Endothelial cell of umbilical vein (primary cell): ENCODE measurements around the gene ZDHHC11B. TPM values are rescaled to one million over a fixed set of nuclear protein-coding genes. Genes with fewer than 3 reads are reported as not detected.
"Not testable (repeated sequence)": the region's sequence is repeated elsewhere in the genome, so short reads cannot be mapped to it uniquely, and the experiment has no call there.

ENCODE experiments used
- BruUV-seq: library from RNA; stranded (reverse); fragments of 400-500 nt; replicated peaks from 2 replicates; lab custom pipeline; 2021; lab: Mats Ljungman, UMichigan
- CTCF ChIA-PET: fragments of 300-600, 350-600 bp; sonication (Branson Sonifier 250); formaldehyde crosslinking; loops from one replicate; lab custom pipeline; 2021; ENCODE audit warnings: antibody characterized with exemption, inconsistent platforms; lab: Charles Lee
- POLR2A ChIA-PET: fragments of 300-600, 350-600 bp; sonication (Branson Sonifier 250); formaldehyde crosslinking; loops from one replicate; lab custom pipeline; 2021; ENCODE audit warnings: antibody characterized with exemption, inconsistent platforms; lab: Charles Lee
- DNase-seq: peaks from one replicate; pipeline ENCODE4 v3.0.0-alpha.2; 2011; ENCODE audit warnings: low read depth, low spot score
- FAIRE-seq: peaks from 2 replicates; lab custom pipeline; 2011; peaks lifted over from hg19 to GRCh38; lab: Jason Lieb, UNC
- H2AFZ ChIP-seq: 2 replicates; pipeline ENCODE4 v1.6.0; 2012; ENCODE audit warnings: low read depth, low read length, control low read depth, inconsistent platforms
- H3K27ac ChIP-seq: 2 replicates; pipeline ENCODE4 v1.5.1; 2011; ENCODE audit warnings: low read depth, mild to moderate bottlenecking, control low read depth, low read length, moderate library complexity; ENCODE audit not compliant: insufficient read depth
- H3K27me3 ChIP-seq, 2 experiments: 2 replicates each; pipeline versions ENCODE4 v1.6.0 to v1.6.1; 2011; ENCODE audit warnings: low read length in 2 of 2, mixed read lengths in 1 of 2; ENCODE audit not compliant: control insufficient read depth in 2 of 2, insufficient read depth in 2 of 2
- H3K36me3 ChIP-seq, 2 experiments: 2 replicates in 1 of 2; 3 replicates in 1 of 2; pipeline ENCODE4 v1.5.1; 2011; ENCODE audit warnings: low read length in 2 of 2, mild to moderate bottlenecking in 1 of 2, moderate library complexity in 1 of 2; ENCODE audit not compliant: control insufficient read depth in 2 of 2, insufficient read depth in 2 of 2; ENCODE audit errors: extremely low read depth in 1 of 2
- H3K4me1 ChIP-seq: 3 replicates; pipeline ENCODE4 v1.5.1; 2011; ENCODE audit warnings: mild to moderate bottlenecking, low read length; ENCODE audit not compliant: control insufficient read depth, insufficient read depth; ENCODE audit errors: extremely low read depth
- H3K4me2 ChIP-seq: 2 replicates; pipeline ENCODE4 v1.6.1; 2011; ENCODE audit warnings: low read length, control low read depth, mixed read lengths; ENCODE audit not compliant: insufficient read depth
- H3K4me3 ChIP-seq, 3 experiments: fragments of 200-600 bp in 1 of 3; sonication (generic), shearing (Covaris generic) in 1 of 3; replicated peaks in 1 of 3; 2 replicates each; pipeline ENCODE4 v1.5.1; 2011 to 2016; ENCODE audit warnings: control low read depth in 3 of 3, low read length in 3 of 3, mild to moderate bottlenecking in 2 of 3, inconsistent platforms in 1 of 3, low read depth in 1 of 3, moderate library complexity in 1 of 3; ENCODE audit not compliant: insufficient read depth in 1 of 3
- H3K79me2 ChIP-seq: 2 replicates; pipeline ENCODE4 v1.6.0; 2012; ENCODE audit warnings: low read length, inconsistent platforms; ENCODE audit not compliant: control insufficient read depth, insufficient read depth
- H3K9ac ChIP-seq: replicated peaks from 2 replicates; pipeline ENCODE3; 2011; ENCODE audit warnings: low read length, control low read depth; ENCODE audit not compliant: insufficient read depth; ENCODE audit errors: extremely low read depth
- H3K9me1 ChIP-seq: replicated peaks from 3 replicates; pipeline ENCODE4 v1.6.0; 2011; ENCODE audit warnings: mild to moderate bottlenecking, low read length; ENCODE audit not compliant: control insufficient read depth, insufficient read depth; ENCODE audit errors: extremely low read depth
- H3K9me3 ChIP-seq: replicated peaks from 2 replicates; pipeline ENCODE4 v1.5.1; 2012; ENCODE audit warnings: low read length, inconsistent platforms; ENCODE audit not compliant: control insufficient read depth, insufficient read depth
- H4K20me1 ChIP-seq: replicated peaks from 2 replicates; pipeline ENCODE3; 2011; ENCODE audit warnings: mild to moderate bottlenecking, low read length; ENCODE audit not compliant: control insufficient read depth, insufficient read depth; ENCODE audit errors: extremely low read depth
- CTCF ChIP-seq, 2 donors: IDR thresholded peaks; 1 replicate in 1 of 2; 2 replicates in 1 of 2; pipeline ENCODE4 v1.5.1; 2011; ENCODE audit warnings: low read length in 2 of 2, mild to moderate bottlenecking in 2 of 2, moderate library complexity in 2 of 2, control low read depth in 1 of 2, inconsistent platforms in 1 of 2, low read depth in 1 of 2; ENCODE audit not compliant: insufficient read depth in 1 of 2; ENCODE audit errors: extremely low read depth in 1 of 2
- EZH2 ChIP-seq: IDR thresholded peaks from 2 replicates; pipeline ENCODE4 v1.6.1; 2012; ENCODE audit warnings: borderline replicate concordance, low read depth, mild to moderate bottlenecking, moderate library complexity, low read length, inconsistent platforms; ENCODE audit not compliant: severe bottlenecking
- MYC ChIP-seq: IDR thresholded peaks from one replicate; pipeline ENCODE4 v1.6.1; 2011; ENCODE audit warnings: mild to moderate bottlenecking, low read depth, low read length
- dilution Hi-C: fragments of 300-500 bp; cut with MboI; formaldehyde crosslinking; loops from one replicate; pipeline ENCODE4 v1.15.0; 2019; ENCODE audit warnings: low sequenced_read_pairs; ENCODE audit not compliant: extremely low pct_ligation_motif_present
- intact Hi-C: fragments of 100-400 bp; cut with micrococcal nuclease; formaldehyde crosslinking; loops from one replicate; pipeline ENCODE4 v1.10.0; 2022
- polyA plus RNA-seq, 4 experiments: library from polyadenylated mRNA; depleted of rRNA in 3 of 4; stranded (reverse) in 3 of 4; unstranded in 1 of 4; fragments of >200 nt; gene quantifications; 2 replicates each; pipeline versions ENCODE4 v1.2.1 to v1.2.3, GENCODE V29; 2011 to 2012; ENCODE audit warnings: missing spikeins in 1 of 4
- total RNA-seq: library from RNA; stranded (reverse); gene quantifications from 2 replicates; pipeline ENCODE4 v1.2.3, GENCODE V29; 2021

The ZDHHC11B gene
- total and polyA plus RNA-seq, 2 donors (not counting 3 experiments of a cell fraction or from before 2014, with no cell fraction given): not detected

GRCh38 chr5:749101-749670 lies 35.3 kb downstream of the ZDHHC11B start:
- no peak overlapping the region for H3K4me3 ChIP-seq
- H3K9ac ChIP-seq: no peak overlapping the region
- dilution Hi-C loops (no loop called here), intact Hi-C loops (no loop called here)
- H3K27me3 ChIP-seq: no peaks in the 10 kb centered on the region
- H4K20me1 ChIP-seq: no peaks in the 10 kb centered on the region
- no peak overlapping the region for H3K4me2 ChIP-seq
- H3K4me1 ChIP-seq: no peaks in the 10 kb centered on the region
- no peaks in the 10 kb centered on the region for H3K36me3 ChIP-seq
- no peak for TF ChIP-seq CTCF (IDR thresholded peaks at IDR 0.05; ENCODE audit: extremely low read depth in 1 of 2, insufficient read depth in 1 of 2, low read depth in 1 of 2, low read length in 2 of 2)
- TF ChIP-seq EZH2: no peak
- TF ChIP-seq MYC: no peak
- H3K9me3 ChIP-seq: no peaks in the 10 kb centered on the region
- no peak overlapping the region for H2AFZ ChIP-seq
- FAIRE-seq (no peak), DNase-seq (no peak)
- CTCF ChIA-PET: no interaction called here
- no peak overlapping the region for H3K27ac ChIP-seq
- BruUV-seq: no TSS peak
- POLR2A ChIA-PET: no interaction called here
- H3K9me1 ChIP-seq: no peaks in the 10 kb centered on the region
- H3K79me2 ChIP-seq: no peaks in the 10 kb centered on the region

GRCh38 chr5:748011-748980 lies 36.2 kb downstream of the ZDHHC11B start:
- H4K20me1 ChIP-seq, H3K79me2 ChIP-seq, BruUV-seq, POLR2A ChIA-PET, H3K36me3 ChIP-seq, H3K9me1 ChIP-seq, H2AFZ ChIP-seq, H3K27me3 ChIP-seq, H3K4me2 ChIP-seq, DNase-seq, H3K4me3 ChIP-seq, H3K27ac ChIP-seq, FAIRE-seq, H3K9ac ChIP-seq, H3K4me1 ChIP-seq, H3K9me3 ChIP-seq, dilution Hi-C loops, CTCF ChIA-PET, intact Hi-C loops: not testable (repeated sequence)

DNA sequence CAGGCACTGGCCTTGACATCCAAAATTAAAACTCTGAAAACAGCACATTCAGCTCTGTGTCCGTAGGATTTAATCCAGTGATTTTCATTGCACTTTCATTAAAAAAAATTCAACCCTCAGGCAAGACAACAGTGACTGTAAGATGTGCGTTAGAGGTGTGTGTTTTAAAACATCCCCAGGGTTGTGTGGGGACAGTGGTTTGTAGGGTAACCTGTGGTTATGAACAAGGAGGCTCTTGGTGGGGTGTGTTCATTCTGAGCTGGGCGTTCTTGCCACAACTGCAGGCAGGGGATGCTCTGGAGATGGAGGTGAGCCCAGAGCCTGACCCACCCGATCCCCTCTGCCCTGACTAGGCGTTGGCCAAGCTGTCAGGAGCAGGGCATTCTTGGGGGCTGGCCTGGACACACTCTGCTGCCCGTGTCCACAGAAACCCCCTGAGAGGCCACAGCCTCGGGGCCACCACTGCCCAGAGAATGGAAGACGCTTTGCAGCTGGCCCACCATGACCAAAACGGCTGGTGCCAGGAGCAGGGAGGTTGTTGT lies 37.2 kb downstream of the ZDHHC11B start:
- H3K79me2 ChIP-seq, H2AFZ ChIP-seq, intact Hi-C loops, H3K9me3 ChIP-seq, dilution Hi-C loops, H3K36me3 ChIP-seq, H3K27me3 ChIP-seq, H3K4me2 ChIP-seq, H3K27ac ChIP-seq, CTCF ChIA-PET, H3K9ac ChIP-seq, H3K9me1 ChIP-seq, FAIRE-seq, H3K4me3 ChIP-seq, H4K20me1 ChIP-seq, POLR2A ChIA-PET, BruUV-seq, H3K4me1 ChIP-seq, DNase-seq: not testable (repeated sequence)
